Effector CD4-positive, alpha-beta T cell (primary cell): Measurements from ENCODE around the gene HOMER1.
"Not testable (repeated sequence)": the region's sequence is repeated elsewhere in the genome, so short reads cannot be mapped to it uniquely, and the experiment has no call there.

Source experiments
- DNase-seq: peaks from one replicate; pipeline ENCODE4 v3.0.0-alpha.2; 2020

Gene HOMER1

GRCh38 chr5:79413112-79413511 is 100.8 kb downstream of the HOMER1 start:
- DNase-seq: no peak

- no peak for DNase-seq
These were observed 105.9 kb downstream of the HOMER1 start for GRCh38 chr5:79408028-79408427.

GRCh38 chr5:79407591-79407990 is 106.3 kb downstream of the HOMER1 start:
- no peak for DNase-seq

- DNase-seq: no peak
These were observed 112.7 kb downstream of the HOMER1 start for GRCh38 chr5:79401216-79401615.

- no peak for DNase-seq
These were observed 114.9 kb downstream of the HOMER1 start for GRCh38 chr5:79399046-79399445.

GRCh38 chr5:79397080-79397479 is 116.9 kb downstream of the HOMER1 start:
- no peak for DNase-seq

- DNase-seq: no peak
These were observed 117.7 kb downstream of the HOMER1 start for GRCh38 chr5:79396265-79396664.

- DNase-seq: no peak
These were observed 118.6 kb downstream of the HOMER1 start for GRCh38 chr5:79395296-79395695.

GRCh38 chr5:79392776-79393175 is 121.2 kb downstream of the HOMER1 start:
- DNase-seq: no peak

GRCh38 chr5:79386679-79387078 is 127.3 kb downstream of the HOMER1 start:
- DNase-seq: no peak

GRCh38 chr5:79385126-79385525 is 128.8 kb downstream of the HOMER1 start:
- DNase-seq: not testable (repeated sequence)

GRCh38 chr5:79378510-79379186 is 135.3 kb downstream of the HOMER1 start:
- no peak for DNase-seq

GRCh38 chr5:79357398-79357797 is 156.5 kb downstream of the HOMER1 start:
- no peak for DNase-seq

- DNase-seq: no peak
These were observed 164.1 kb downstream of the HOMER1 start for GRCh38 chr5:79349881-79350280.

- DNase-seq: no peak
These were observed 164.9 kb downstream of the HOMER1 start for GRCh38 chr5:79349047-79349446.

GRCh38 chr5:79346420-79346824 is 167.5 kb downstream of the HOMER1 start:
- no peak for DNase-seq

GRCh38 chr5:79333852-79334557 is 179.9 kb downstream of the HOMER1 start:
- DNase-seq: no peak

- no peak for DNase-seq
These were observed 183.9 kb downstream of the HOMER1 start for GRCh38 chr5:79330071-79330470.

- DNase-seq: no peak
These were observed 184.5 kb downstream of the HOMER1 start for GRCh38 chr5:79329453-79329852.
